CD8-positive, alpha-beta memory T cell (primary cell): ENCODE data around the gene TMEM190. TPM values are rescaled to one million over a fixed set of nuclear protein-coding genes. Genes with fewer than 3 reads are reported as not detected.
A peak's percentile ranks its signal among the peaks of the same experiment; 100 is the strongest.

Experiments used
- CTCF ChIA-PET: fragments of 350-600 bp; sonication (Branson Sonifier 250); formaldehyde crosslinking; loops from one replicate; lab custom pipeline; 2021; ENCODE audit warnings: antibody characterized with exemption; lab: Charles Lee
- POLR2A ChIA-PET: fragments of 350-600 bp; sonication (Branson Sonifier 250); formaldehyde crosslinking; loops from one replicate; lab custom pipeline; 2021; ENCODE audit warnings: antibody characterized with exemption; lab: Charles Lee
- DNase-seq, 5 donors: peaks; one replicate each; pipeline versions ENCODE4 v3.0.0 to v3.0.0-alpha.2; 2020 to 2022; ENCODE audit warnings: mixed read lengths in 1 of 5
- H3K27ac ChIP-seq: one replicate; pipeline ENCODE4 v1.7.0; 2013; ENCODE audit warnings: low read depth, mild to moderate bottlenecking, low read length, moderate library complexity
- H3K27me3 ChIP-seq: 2 replicates; pipeline ENCODE4 v1.7.0; 2013; ENCODE audit warnings: low read length, mild to moderate bottlenecking; ENCODE audit not compliant: insufficient read depth, poor library complexity, severe bottlenecking
- H3K36me3 ChIP-seq: 2 replicates; pipeline ENCODE4 v1.7.0; 2013; ENCODE audit warnings: mild to moderate bottlenecking, low read length, moderate library complexity; ENCODE audit not compliant: insufficient read depth
- H3K4me1 ChIP-seq: 2 replicates; pipeline ENCODE4 v1.7.0; 2013; ENCODE audit warnings: mild to moderate bottlenecking, low read length, moderate library complexity; ENCODE audit not compliant: insufficient read depth
- H3K4me3 ChIP-seq: 2 replicates; pipeline ENCODE4 v1.7.0; 2013; ENCODE audit warnings: mild to moderate bottlenecking, low read length
- H3K9me3 ChIP-seq: 2 replicates; pipeline ENCODE4 v1.7.0; 2013; ENCODE audit warnings: mild to moderate bottlenecking, low read length
- H3K27ac Mint-ChIP-seq, 8 donors: one replicate each; pipeline ENCODE4 v1.8.0; 2020 to 2021; ENCODE audit warnings: mixed read lengths in 8 of 8, mild to moderate bottlenecking in 6 of 8, inconsistent platforms in 3 of 8, moderate library complexity in 3 of 8
- H3K27me3 Mint-ChIP-seq, 2 donors: one replicate each; pipeline ENCODE4 v1.8.0; 2020 to 2021; ENCODE audit warnings: mixed read lengths in 2 of 2, mild to moderate bottlenecking in 1 of 2, moderate library complexity in 1 of 2
- H3K36me3 Mint-ChIP-seq, 3 donors: one replicate each; pipeline ENCODE4 v1.8.0; 2020 to 2021; ENCODE audit warnings: mixed read lengths in 3 of 3, inconsistent platforms in 1 of 3, mild to moderate bottlenecking in 1 of 3
- H3K4me1 Mint-ChIP-seq, 3 donors: one replicate each; pipeline ENCODE4 v1.8.0; 2020 to 2021; ENCODE audit warnings: mixed read lengths in 3 of 3, inconsistent platforms in 1 of 3, mild to moderate bottlenecking in 1 of 3
- H3K4me3 Mint-ChIP-seq, 7 donors: one replicate each; pipeline ENCODE4 v1.8.0; 2020 to 2021; ENCODE audit warnings: mixed read lengths in 7 of 7, mild to moderate bottlenecking in 6 of 7, moderate library complexity in 4 of 7, inconsistent platforms in 2 of 7
- H3K9me3 Mint-ChIP-seq, 5 donors: one replicate each; pipeline ENCODE4 v1.8.0; 2020 to 2022; ENCODE audit warnings: mixed read lengths in 5 of 5, mild to moderate bottlenecking in 3 of 5, moderate library complexity in 2 of 5, inconsistent platforms in 1 of 5
- polyA plus RNA-seq: library from polyadenylated mRNA; unstranded; fragments of 300-500 nt; fragmentation: Illumina TruSeq; gene quantifications from one replicate; pipeline ENCODE4 v1.2.3, GENCODE V29; 2021
- total RNA-seq, 2 experiments: library from RNA; stranded (reverse); gene quantifications; one replicate each; pipeline ENCODE4 v1.2.3, GENCODE V29; 2021

TMEM190 gene
- total and polyA plus RNA-seq, 3 experiments from 2014 or later, result not detected

- Histone ChIP-seq H3K27me3 (peaks cover 27% of the 10 kb centered on the region), H3K4me1 (peaks cover 6% of the 10 kb centered on the region), H3K36me3 (no peaks in the 10 kb centered on the region), H3K27ac (no peak overlapping the region), H3K9me3 (no peaks in the 10 kb centered on the region), H3K4me3 (no peak overlapping the region)
- H3K36me3 Mint-ChIP-seq, result peaks cover 0 to 4% (median 0%) of the 10 kb centered on the region in 3 donors
- peaks cover 0 to 2% (median 0%) of the 10 kb centered on the region in 5 donors for H3K9me3 Mint-ChIP-seq
- DNase-seq, result no peak
- CTCF ChIA-PET, result interaction anchor here (1.1 kb wide), 1 partner anchor 75 kb away, joined by 3 read pairs; no protein-coding TSS in a partner anchor
- POLR2A ChIA-PET, result no interaction called here
- peaks cover 4 to 7% (median 5%) of the 10 kb centered on the region in 3 donors for H3K4me1 Mint-ChIP-seq
- H3K4me3 Mint-ChIP-seq, result peak overlapping the region in 1 of 7 donors; percentile 5
- peaks cover 23 to 48% of the 10 kb centered on the region in 2 donors for H3K27me3 Mint-ChIP-seq
- H3K27ac Mint-ChIP-seq, result no peak overlapping the region
These were observed 8.5 kb upstream of the TMEM190 start for GRCh38 chr19:55368106-55368505.

GRCh38 chr19:55368701-55369563, 7.7 kb upstream of the TMEM190 start:
- Histone ChIP-seq H3K27me3 (peaks cover 27% of the 10 kb centered on the region), H3K4me3 (no peak overlapping the region), H3K4me1 (peaks cover 6% of the 10 kb centered on the region), H3K27ac (no peak overlapping the region), H3K36me3 (no peaks in the 10 kb centered on the region), H3K9me3 (no peaks in the 10 kb centered on the region)
- Mint-ChIP-seq H3K27ac (no peak overlapping the region), H3K4me1 (peaks cover 7 to 12% (median 8%) of the 10 kb centered on the region in 3 donors), H3K4me3 (peak overlapping the region in 2 of 7 donors; percentile 5 to 54), H3K27me3 (peaks cover 27 to 53% of the 10 kb centered on the region in 2 donors), H3K36me3 (peaks cover 0 to 4% (median 0%) of the 10 kb centered on the region in 3 donors), H3K9me3 (peaks cover 0 to 2% (median 0%) of the 10 kb centered on the region in 5 donors)
- POLR2A ChIA-PET, result interaction anchor here (0.6 kb wide), 1 partner anchor 101 kb away, joined by 5 read pairs; no protein-coding TSS in a partner anchor
- CTCF ChIA-PET, result interaction anchor here (1.1 kb wide), 1 partner anchor 76 kb away, joined by 3 read pairs; no protein-coding TSS in a partner anchor
- peak in 1 of 5 donors; percentile 21 for DNase-seq

DNA sequence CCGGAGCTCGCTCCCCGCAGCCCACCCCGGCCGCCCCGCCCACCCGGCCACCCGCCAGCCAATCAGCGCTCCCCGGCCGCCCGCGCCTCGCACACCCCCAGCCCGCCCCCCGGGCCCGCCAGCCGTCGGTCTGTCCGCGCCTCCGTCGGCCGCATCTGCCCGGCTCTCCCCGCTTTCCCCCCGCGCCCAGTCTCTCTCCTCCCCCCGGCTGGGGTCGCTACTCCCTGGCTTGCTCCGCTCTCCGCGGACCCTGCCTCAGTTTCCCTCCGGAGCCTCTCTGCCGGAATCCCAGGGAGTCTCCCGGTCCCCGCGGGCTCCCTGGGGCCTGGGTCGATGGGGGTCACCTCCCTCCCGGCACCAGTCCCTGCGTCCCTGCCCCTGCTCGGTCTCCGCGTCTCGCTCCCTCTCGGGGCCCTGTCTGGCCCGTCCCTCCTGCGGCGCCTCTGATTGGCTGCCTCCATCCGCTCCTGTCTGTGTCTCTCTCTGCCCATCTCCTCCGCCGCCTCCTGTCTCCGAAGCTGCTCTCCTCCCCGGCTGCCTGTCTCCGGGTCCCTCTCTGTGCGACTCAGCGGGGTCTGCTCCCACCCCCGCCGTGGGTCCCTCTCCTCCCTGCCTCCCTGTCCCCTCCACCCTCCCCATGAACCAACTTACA, 6.8 kb upstream of the TMEM190 start:
- H3K9me3 ChIP-seq, result no peaks in the 10 kb centered on the region
- peaks cover 28 to 55% of the 10 kb centered on the region in 2 donors for H3K27me3 Mint-ChIP-seq
- H3K27ac Mint-ChIP-seq, result peak overlapping the region in 2 of 8 donors; percentile 35 to 63
- H3K27ac ChIP-seq, result no peak overlapping the region
- H3K4me1 Mint-ChIP-seq, result peaks cover 7 to 13% (median 8%) of the 10 kb centered on the region in 3 donors
- peaks cover 0 to 2% (median 0%) of the 10 kb centered on the region in 5 donors for H3K9me3 Mint-ChIP-seq
- CTCF ChIA-PET, result no interaction called here
- H3K27me3 ChIP-seq, result peaks cover 27% of the 10 kb centered on the region
- peaks cover 0 to 4% (median 0%) of the 10 kb centered on the region in 3 donors for H3K36me3 Mint-ChIP-seq
- H3K4me3 Mint-ChIP-seq, result peak overlapping the region in 6 of 7 donors; percentile 36 to 75 (median 72)
- no peak overlapping the region for H3K4me3 ChIP-seq
- no peaks in the 10 kb centered on the region for H3K36me3 ChIP-seq
- H3K4me1 ChIP-seq, result peaks cover 6% of the 10 kb centered on the region
- peak in 4 of 5 donors; percentile 22 to 31 (median 24) for DNase-seq
- POLR2A ChIA-PET, result interaction anchor here (0.6 kb wide), 1 partner anchor 102 kb away, joined by 5 read pairs; no protein-coding TSS in a partner anchor

DNA sequence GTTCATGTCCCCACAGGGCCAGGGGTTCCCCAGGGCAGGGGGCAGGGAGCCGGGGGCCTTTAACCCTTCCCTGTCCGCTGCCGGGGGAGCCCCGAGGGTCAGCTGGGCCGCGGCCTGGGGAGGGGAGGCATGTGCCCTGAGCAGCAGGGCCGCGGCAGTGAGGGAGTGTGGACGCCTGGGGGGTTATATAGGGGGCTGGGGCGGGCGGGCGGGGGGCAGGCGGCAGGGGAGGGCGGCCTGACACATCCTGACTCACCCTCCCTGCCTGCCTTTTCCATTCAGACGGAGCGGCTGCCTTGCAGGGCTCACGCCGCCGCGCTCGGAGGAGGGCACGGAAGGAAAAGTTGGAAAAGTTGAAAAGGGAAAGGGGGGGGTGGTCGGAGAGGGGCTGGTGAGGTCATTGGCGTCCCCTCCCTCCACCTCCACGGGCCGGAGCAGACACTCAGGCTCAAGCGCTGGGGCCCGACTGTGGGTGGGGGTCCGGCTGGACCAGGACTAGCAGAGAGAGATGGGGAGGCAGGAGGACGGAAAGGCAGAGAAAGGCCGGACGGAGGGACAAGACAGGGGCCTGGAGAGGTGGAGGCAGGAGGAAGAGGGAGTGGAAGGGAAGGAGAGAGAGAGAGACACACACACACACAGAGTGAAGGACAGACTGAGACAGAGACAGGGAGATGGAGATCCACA, 6.2 kb upstream of the TMEM190 start, which contains the start of gene IL11:
Gene IL11, minus strand, starts transcription at position 159 of the 684 bp plus-strand sequence. Its CDS starts 153 bp downstream, at position 6.
- peaks cover 7 to 13% (median 8%) of the 10 kb centered on the region in 3 donors for H3K4me1 Mint-ChIP-seq
- ChIA-PET POLR2A (no interaction called here), CTCF (no interaction called here)
- no peak for DNase-seq
- no peaks in the 10 kb centered on the region for H3K9me3 ChIP-seq
- H3K36me3 Mint-ChIP-seq, result peaks cover 0 to 4% (median 0%) of the 10 kb centered on the region in 3 donors
- peaks cover 30 to 52% of the 10 kb centered on the region in 2 donors for H3K27me3 Mint-ChIP-seq
- H3K4me1 ChIP-seq, result peaks cover 6% of the 10 kb centered on the region
- peak within 1 kb of the TSS; percentile 36 to 75 (median 71) for H3K4me3 Mint-ChIP-seq
- H3K36me3 ChIP-seq, result no peaks in the 10 kb centered on the region
- peaks cover 0 to 2% (median 0%) of the 10 kb centered on the region in 5 donors for H3K9me3 Mint-ChIP-seq
- H3K27ac Mint-ChIP-seq, result peak within 1 kb of the TSS in 4 of 8 donors; percentile 9 to 71 (median 49)
- no peak within 1 kb of the TSS for H3K4me3 ChIP-seq
- H3K27ac ChIP-seq, result no peak within 1 kb of the TSS
- H3K27me3 ChIP-seq, result peaks cover 30% of the 10 kb centered on the region

- no peak overlapping the region for H3K27ac ChIP-seq
- Mint-ChIP-seq H3K36me3 (peaks cover 0 to 4% (median 0%) of the 10 kb centered on the region in 3 donors), H3K4me3 (no peak overlapping the region), H3K9me3 (peaks cover 0 to 2% (median 0%) of the 10 kb centered on the region in 5 donors), H3K27ac (peak overlapping the region in 1 of 8 donors; percentile 25), H3K27me3 (peaks cover 30 to 42% of the 10 kb centered on the region in 2 donors), H3K4me1 (peaks cover 7 to 13% (median 8%) of the 10 kb centered on the region in 3 donors)
- POLR2A ChIA-PET, result no interaction called here
- CTCF ChIA-PET, result interaction anchor here (0.9 kb wide), 1 partner anchor 12 kb away, joined by 3 read pairs; the partner anchor contains the start of gene TMEM238
- DNase-seq, result peak in 1 of 5 donors; percentile 62
- no peaks in the 10 kb centered on the region for H3K36me3 ChIP-seq
- peaks cover 34% of the 10 kb centered on the region for H3K27me3 ChIP-seq
- peaks cover 6% of the 10 kb centered on the region for H3K4me1 ChIP-seq
- no peak overlapping the region for H3K4me3 ChIP-seq
- no peaks in the 10 kb centered on the region for H3K9me3 ChIP-seq
These were observed 4.1 kb upstream of the TMEM190 start for GRCh38 chr19:55372316-55373081.

GRCh38 chr19:55373306-55373992, 3.2 kb upstream of the TMEM190 start:
- H3K27me3 ChIP-seq, result peaks cover 34% of the 10 kb centered on the region
- Mint-ChIP-seq H3K27ac (peak overlapping the region in 1 of 8 donors; percentile 49), H3K36me3 (peaks cover 0 to 2% (median 0%) of the 10 kb centered on the region in 3 donors), H3K4me3 (peak overlapping the region in 1 of 7 donors; percentile 36), H3K27me3 (peaks cover 29 to 38% of the 10 kb centered on the region in 2 donors), H3K4me1 (peaks cover 7 to 13% (median 8%) of the 10 kb centered on the region in 3 donors), H3K9me3 (peaks cover 0 to 2% (median 0%) of the 10 kb centered on the region in 5 donors)
- no peak overlapping the region for H3K27ac ChIP-seq
- no peaks in the 10 kb centered on the region for H3K9me3 ChIP-seq
- H3K4me1 ChIP-seq, result peaks cover 6% of the 10 kb centered on the region
- POLR2A ChIA-PET, result interaction anchor here (0.6 kb wide), 1 partner anchor 15 kb away, joined by 11 read pairs; no protein-coding TSS in a partner anchor
- no peak for DNase-seq
- H3K4me3 ChIP-seq, result no peak overlapping the region
- H3K36me3 ChIP-seq, result no peaks in the 10 kb centered on the region
- CTCF ChIA-PET, result no interaction called here
